ENCODE measurements around the gene MRPL3. TPM values are rescaled to one million over a fixed set of nuclear protein-coding genes. Genes with fewer than 3 reads are reported as not detected.
"Not testable (repeated sequence)": the region's sequence is repeated elsewhere in the genome, so short reads cannot be mapped to it uniquely, and the experiment has no call there.

The MRPL3 gene
- total RNA-seq, 3 donors from 2014 or later, result 79.0 to 108 (median 95.1) TPM

DNA sequence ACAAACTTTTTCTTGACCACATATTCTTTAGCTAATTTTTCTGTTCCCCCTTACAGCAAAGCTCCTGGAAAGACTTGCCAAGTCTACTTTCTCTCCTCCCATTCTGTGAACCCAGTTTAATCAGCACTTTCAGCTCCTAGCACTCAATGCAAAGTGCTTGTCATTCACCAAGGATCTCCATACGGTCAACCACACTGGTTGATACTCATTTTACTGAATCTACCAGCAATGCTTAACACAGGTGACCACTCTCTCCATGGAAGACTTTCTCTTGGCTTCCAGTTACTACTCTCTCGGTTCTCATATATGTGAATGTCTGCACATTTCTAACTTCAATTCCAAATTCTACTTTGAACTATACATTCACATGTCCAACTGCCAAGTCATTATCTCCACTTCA, 11.7 kb downstream of the MRPL3 start:
- Histone ChIP-seq H3K27ac (no peak overlapping the region), H3K4me1 (no peaks in the 10 kb centered on the region), H3K27me3 (no peaks in the 10 kb centered on the region), H3K9me3 (no peaks in the 10 kb centered on the region), H3K36me3 (peaks cover 7% of the 10 kb centered on the region), H3K4me3 (no peak overlapping the region)
- intact Hi-C loops (cut with DNase I; ENCODE audit: low total_unique reads), result no loop called here
- no peak for DNase-seq (ENCODE audit: low spot score in 2 of 2)
- TF ChIP-seq POLR2AphosphoS5 (IDR thresholded peaks at IDR 0.05) (no peak), POLR2A (IDR thresholded peaks at IDR 0.05) (no peak)
- TF ChIP-seq, protein P1, sequence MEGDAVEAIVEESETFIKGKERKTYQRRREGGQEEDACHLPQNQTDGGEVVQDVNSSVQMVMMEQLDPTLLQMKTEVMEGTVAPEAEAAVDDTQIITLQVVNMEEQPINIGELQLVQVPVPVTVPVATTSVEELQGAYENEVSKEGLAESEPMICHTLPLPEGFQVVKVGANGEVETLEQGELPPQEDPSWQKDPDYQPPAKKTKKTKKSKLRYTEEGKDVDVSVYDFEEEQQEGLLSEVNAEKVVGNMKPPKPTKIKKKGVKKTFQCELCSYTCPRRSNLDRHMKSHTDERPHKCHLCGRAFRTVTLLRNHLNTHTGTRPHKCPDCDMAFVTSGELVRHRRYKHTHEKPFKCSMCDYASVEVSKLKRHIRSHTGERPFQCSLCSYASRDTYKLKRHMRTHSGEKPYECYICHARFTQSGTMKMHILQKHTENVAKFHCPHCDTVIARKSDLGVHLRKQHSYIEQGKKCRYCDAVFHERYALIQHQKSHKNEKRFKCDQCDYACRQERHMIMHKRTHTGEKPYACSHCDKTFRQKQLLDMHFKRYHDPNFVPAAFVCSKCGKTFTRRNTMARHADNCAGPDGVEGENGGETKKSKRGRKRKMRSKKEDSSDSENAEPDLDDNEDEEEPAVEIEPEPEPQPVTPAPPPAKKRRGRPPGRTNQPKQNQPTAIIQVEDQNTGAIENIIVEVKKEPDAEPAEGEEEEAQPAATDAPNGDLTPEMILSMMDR (IDR thresholded peaks at IDR 0.05), result no peak

DNA sequence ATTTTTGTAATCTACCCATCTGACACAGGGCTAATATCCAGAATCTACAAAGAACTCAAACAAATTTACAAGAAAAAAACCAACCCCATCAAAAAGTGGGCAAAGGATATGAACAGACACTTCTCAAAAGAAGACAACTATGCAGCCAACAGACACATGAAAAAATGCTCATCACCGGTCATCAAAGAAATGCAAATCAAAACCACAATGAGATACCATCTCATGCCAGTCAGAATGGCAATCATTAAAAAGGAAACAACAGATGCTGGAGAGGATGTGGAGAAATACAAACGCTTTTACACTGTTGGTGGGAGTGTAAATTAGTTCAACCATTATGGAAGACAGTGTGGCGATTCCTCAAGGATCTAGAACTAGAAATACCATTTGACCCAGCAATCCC, 16.2 kb downstream of the MRPL3 start:
- H3K4me3 ChIP-seq; intact Hi-C loops (cut with DNase I; ENCODE audit: low total_unique reads); DNase-seq (ENCODE audit: low spot score in 2 of 2); H3K9me3 ChIP-seq; H3K27me3 ChIP-seq; H3K36me3 ChIP-seq; H3K4me1 ChIP-seq; H3K27ac ChIP-seq: not testable (repeated sequence)

DNA sequence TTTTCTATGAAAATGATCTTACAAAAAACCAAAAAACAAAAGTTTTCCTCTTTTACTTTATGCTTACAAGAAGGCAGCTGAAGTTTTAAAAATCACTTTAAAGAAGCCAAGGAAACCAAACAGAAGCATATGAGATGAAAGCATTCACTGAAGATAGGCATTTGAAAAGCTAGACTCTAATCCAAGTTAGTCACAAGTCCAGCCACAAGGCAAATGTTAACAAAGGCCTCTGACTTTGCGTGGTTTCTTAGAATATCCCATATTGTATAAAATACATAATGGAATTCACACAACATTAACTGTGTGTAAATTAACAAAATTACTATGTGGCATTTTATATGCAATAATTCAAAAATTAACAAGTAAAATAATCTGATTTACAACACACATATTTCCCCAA, 17.7 kb downstream of the MRPL3 start:
- peaks cover 4% of the 10 kb centered on the region for H3K36me3 ChIP-seq
- H3K9me3 ChIP-seq, result no peaks in the 10 kb centered on the region
- no peaks in the 10 kb centered on the region for H3K4me1 ChIP-seq
- TF ChIP-seq POLR2AphosphoS5 (IDR thresholded peaks at IDR 0.05) (no peak), POLR2A (IDR thresholded peaks at IDR 0.05) (no peak)
- TF ChIP-seq, protein P1 (IDR thresholded peaks at IDR 0.05), result no peak
- intact Hi-C loops (cut with DNase I; ENCODE audit: low total_unique reads), result no loop called here
- no peak overlapping the region for H3K27ac ChIP-seq
- no peak for DNase-seq (ENCODE audit: low spot score in 2 of 2)
- H3K27me3 ChIP-seq, result no peaks in the 10 kb centered on the region
- no peak overlapping the region for H3K4me3 ChIP-seq

DNA sequence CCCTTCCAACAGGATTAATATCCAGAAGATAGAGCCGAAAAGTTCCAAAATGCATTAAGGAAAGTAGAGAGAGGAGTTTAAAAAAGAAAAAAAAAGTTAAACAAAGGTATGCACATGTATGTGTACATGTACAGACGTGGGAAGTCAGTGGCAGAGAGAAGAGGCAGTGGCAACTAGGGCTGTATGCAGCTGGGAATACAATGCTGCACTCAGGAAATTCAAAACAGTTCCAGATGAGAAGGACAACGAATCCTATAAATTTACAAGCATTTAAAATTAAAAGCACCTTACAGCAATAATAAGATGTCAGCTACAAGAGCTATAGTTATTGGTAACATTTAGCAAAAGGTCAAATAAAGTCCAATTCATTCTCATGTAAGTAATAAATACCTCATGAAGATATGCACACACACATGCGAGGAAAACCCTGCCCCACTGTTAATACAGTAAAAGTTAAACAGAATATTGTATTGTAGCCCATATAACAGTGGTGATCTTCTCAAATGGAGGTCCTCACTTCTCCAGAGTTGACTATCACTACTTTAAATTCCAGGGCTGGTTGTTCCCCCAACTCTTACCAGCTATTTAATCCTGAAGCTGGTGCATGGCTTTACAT, 18.2 kb downstream of the MRPL3 start:
- no peak for TF ChIP-seq POLR2AphosphoS5 (IDR thresholded peaks at IDR 0.05)
- TF ChIP-seq POLR2A (IDR thresholded peaks at IDR 0.05), result no peak
- TF ChIP-seq, protein P1 (IDR thresholded peaks at IDR 0.05), result no peak
- Histone ChIP-seq H3K36me3 (peaks cover 4% of the 10 kb centered on the region), H3K4me1 (no peaks in the 10 kb centered on the region), H3K4me3 (no peak overlapping the region), H3K27ac (no peak overlapping the region), H3K9me3 (no peaks in the 10 kb centered on the region), H3K27me3 (no peaks in the 10 kb centered on the region)
- DNase-seq (ENCODE audit: low spot score in 2 of 2), result no peak
- intact Hi-C loops (cut with DNase I; ENCODE audit: low total_unique reads), result no loop called here

DNA sequence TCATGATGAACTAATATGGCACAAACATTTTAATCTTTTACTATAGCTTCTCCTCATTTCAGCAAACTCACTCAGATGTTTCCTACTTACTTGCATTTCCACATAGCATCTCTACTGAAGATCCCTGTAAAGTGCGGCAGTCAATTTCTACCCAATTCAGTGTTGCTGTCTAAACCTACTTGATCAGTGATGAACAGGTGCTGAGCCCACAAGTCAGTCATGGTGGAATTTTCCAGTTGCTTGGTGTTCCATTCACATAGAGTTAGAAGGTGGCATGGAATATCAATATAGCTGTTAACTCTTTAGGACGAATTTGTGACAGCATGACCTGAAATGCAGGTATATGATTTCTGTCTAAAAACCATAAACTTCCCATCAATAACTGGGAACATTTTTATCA, 22.7 kb downstream of the MRPL3 start:
- Histone ChIP-seq H3K36me3 (no peaks in the 10 kb centered on the region), H3K27me3 (no peaks in the 10 kb centered on the region), H3K4me1 (no peaks in the 10 kb centered on the region), H3K4me3 (no peak overlapping the region), H3K9me3 (no peaks in the 10 kb centered on the region), H3K27ac (no peak overlapping the region)
- intact Hi-C loops (cut with DNase I; ENCODE audit: low total_unique reads), result loop anchor here (2.0 kb wide), 1 partner anchor 45 kb away; no protein-coding TSS in a partner anchor
- TF ChIP-seq POLR2AphosphoS5 (IDR thresholded peaks at IDR 0.05) (no peak), POLR2A (IDR thresholded peaks at IDR 0.05) (no peak)
- TF ChIP-seq, protein P1 (IDR thresholded peaks at IDR 0.05), result no peak
- DNase-seq (ENCODE audit: low spot score in 2 of 2), result no peak

DNA sequence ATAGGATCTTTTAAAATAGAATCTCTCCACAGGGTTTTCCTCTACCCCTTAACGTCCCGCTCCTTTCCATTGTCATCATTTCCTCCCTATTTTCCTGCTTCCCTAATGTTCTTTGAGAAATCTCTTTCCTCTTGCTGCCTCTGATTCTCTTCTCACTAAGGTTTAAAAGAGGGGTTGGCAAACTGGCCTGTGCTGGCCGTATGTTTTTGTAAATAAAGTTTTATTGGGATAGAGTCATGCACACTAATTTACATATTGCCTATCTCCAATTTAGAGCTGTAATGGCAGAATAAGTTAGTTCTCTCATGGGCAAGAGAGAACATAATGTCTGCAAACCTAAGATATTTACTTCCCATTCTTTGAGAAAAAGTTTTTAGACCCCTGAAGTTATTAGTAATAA, 25.0 kb downstream of the MRPL3 start:
- Histone ChIP-seq H3K4me3 (no peak overlapping the region), H3K9me3 (no peaks in the 10 kb centered on the region), H3K4me1 (no peaks in the 10 kb centered on the region), H3K27me3 (no peaks in the 10 kb centered on the region), H3K36me3 (no peaks in the 10 kb centered on the region), H3K27ac (no peak overlapping the region)
- TF ChIP-seq POLR2A (IDR thresholded peaks at IDR 0.05) (no peak), POLR2AphosphoS5 (IDR thresholded peaks at IDR 0.05) (no peak)
- TF ChIP-seq, protein P1 (IDR thresholded peaks at IDR 0.05), result no peak
- intact Hi-C loops (cut with DNase I; ENCODE audit: low total_unique reads), result no loop called here
- no peak for DNase-seq (ENCODE audit: low spot score in 2 of 2)
